PC-9 (cell line): ENCODE data around the gene OGG1. TPM values are rescaled to one million over a fixed set of nuclear protein-coding genes. Genes with fewer than 3 reads are reported as not detected.
A peak's percentile ranks its signal among the peaks of the same experiment; 100 is the strongest.

Experiments used
- BruUV-seq: library from RNA; stranded (reverse); fragments of 400-500 nt; replicated peaks from 2 replicates; lab custom pipeline; 2021; lab: Mats Ljungman, UMichigan
- CTCF ChIA-PET: fragments of 300-600 bp; sonication (Branson Sonifier 250); formaldehyde crosslinking; loops from one replicate; lab custom pipeline; 2022; ENCODE audit warnings: antibody characterized with exemption; lab: Charles Lee
- POLR2A ChIA-PET: fragments of 300-600 bp; sonication (Branson Sonifier 250); formaldehyde crosslinking; loops from one replicate; lab custom pipeline; 2022; ENCODE audit warnings: antibody characterized with exemption; ENCODE audit not compliant: unreplicated experiment; lab: Charles Lee
- DNase-seq, 2 experiments: peaks; one replicate each; pipeline versions ENCODE4 v3.0.0 to v3.0.0-alpha.2; 2015 to 2022; ENCODE audit warnings: mixed read lengths in 1 of 2
- H2AFZ ChIP-seq: fragments of 200-600 bp; sonication (generic); 2 replicates; pipeline ENCODE4 v1.8.1; 2017; ENCODE audit warnings: antibody characterized with exemption
- H3F3A ChIP-seq: fragments of 200-600 bp; sonication (generic); 2 replicates; pipeline ENCODE4 v1.8.1; 2017; ENCODE audit warnings: antibody characterized with exemption, mild to moderate bottlenecking, low read depth; ENCODE audit not compliant: insufficient read depth
- H3K27ac ChIP-seq: fragments of 200-600 bp; sonication (generic); 2 replicates; pipeline ENCODE4 v1.6.1; 2016; ENCODE audit warnings: mixed run types
- H3K27me3 ChIP-seq: fragments of 200-600 bp; sonication (generic); 2 replicates; pipeline ENCODE4 v1.6.1; 2016; ENCODE audit warnings: low read depth, mixed run types; ENCODE audit not compliant: insufficient read depth
- H3K36me3 ChIP-seq: fragments of 200-600 bp; sonication (generic); 2 replicates; pipeline ENCODE4 v1.6.1; 2016; ENCODE audit warnings: low read depth, mixed run types
- H3K4me1 ChIP-seq: fragments of 200-600 bp; sonication (generic); replicated peaks from 2 replicates; pipeline ENCODE4 v1.6.1; 2016; ENCODE audit warnings: mixed run types; ENCODE audit not compliant: insufficient read depth
- H3K4me2 ChIP-seq: fragments of 200-600 bp; sonication (generic); 2 replicates; pipeline ENCODE4 v1.6.1; 2017; ENCODE audit warnings: mixed run types
- H3K4me3 ChIP-seq: fragments of 200-600 bp; sonication (generic); 2 replicates; pipeline ENCODE4 v1.6.1; 2016; ENCODE audit warnings: mixed run types
- H3K79me2 ChIP-seq: fragments of 200-600 bp; sonication (generic); 2 replicates; pipeline ENCODE4 v1.6.1; 2017; ENCODE audit warnings: low read depth, mixed run types
- H3K9me2 ChIP-seq: fragments of 200-600 bp; sonication (generic); 2 replicates; pipeline ENCODE4 v1.8.1; 2017; ENCODE audit warnings: mild to moderate bottlenecking; ENCODE audit not compliant: insufficient read depth
- H3K9me3 ChIP-seq: fragments of 200-600 bp; sonication (generic); 2 replicates; pipeline ENCODE4 v1.8.1; 2016; ENCODE audit warnings: low read depth; ENCODE audit not compliant: insufficient read depth
- H4K20me1 ChIP-seq: fragments of 200-600 bp; sonication (generic); 2 replicates; pipeline ENCODE4 v1.8.1; 2017; ENCODE audit not compliant: insufficient read depth
- CTCF ChIP-seq: fragments of 200-600 bp; sonication (generic); conservative IDR thresholded peaks from 2 replicates; pipeline ENCODE4 v1.6.1; 2017; ENCODE audit warnings: mixed run types, antibody characterized with exemption, mild to moderate bottlenecking, moderate library complexity
- EZH2 ChIP-seq: fragments of 200-600 bp; sonication (generic); IDR thresholded peaks from 2 replicates; pipeline ENCODE4 v1.8.0; 2017; ENCODE audit warnings: antibody characterized with exemption, low read depth
- intact Hi-C: fragments of 100-400 bp; cut with micrococcal nuclease; formaldehyde crosslinking; loops from one replicate; pipeline ENCODE4 v1.10.0; 2022; ENCODE audit not compliant: unreplicated experiment
- total RNA-seq: library from RNA; stranded (reverse); gene quantifications from 2 replicates; pipeline ENCODE4 v1.2.3, GENCODE V29; 2021

The OGG1 gene
- total RNA-seq, 1 experiment from 2014 or later = 22.1 TPM

DNA sequence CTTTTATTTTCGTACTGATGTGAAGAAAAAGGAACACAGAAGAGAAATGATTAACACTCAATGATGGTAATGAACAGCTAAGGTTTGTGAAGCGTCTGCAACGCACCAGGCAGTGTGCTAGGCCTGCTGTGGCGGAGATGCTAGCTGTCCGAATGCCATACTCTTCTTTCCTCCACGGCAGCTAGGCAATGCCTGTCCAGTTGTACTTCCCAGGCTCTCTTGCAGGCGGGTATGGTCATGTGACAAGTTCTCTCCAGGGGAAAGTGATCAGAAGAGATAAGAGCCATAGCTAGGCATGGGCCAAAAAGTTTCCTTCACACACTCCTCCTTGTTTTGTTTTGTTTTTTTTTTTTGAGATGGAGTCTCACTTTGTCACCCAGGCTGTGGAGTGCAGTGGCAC lies 35.9 kb downstream of the OGG1 start:
- H2AFZ ChIP-seq = no peak overlapping the region
- no peaks in the 10 kb centered on the region for H3K9me2 ChIP-seq
- H3F3A ChIP-seq = 0 out of 2 replicates have a peak, but pooled peaks cover 3% of the 10 kb centered on the region
- POLR2A ChIA-PET = no interaction called here
- H3K27ac ChIP-seq = no peak overlapping the region
- TF ChIP-seq CTCF (no peak), EZH2 (no peak)
- H3K4me1 ChIP-seq = no peaks in the 10 kb centered on the region
- no peak overlapping the region for H3K4me2 ChIP-seq
- peaks cover 21% of the 10 kb centered on the region for H3K36me3 ChIP-seq
- H3K9me3 ChIP-seq = no peaks in the 10 kb centered on the region
- H3K79me2 ChIP-seq = no peaks in the 10 kb centered on the region
- CTCF ChIA-PET = no interaction called here
- no peak for DNase-seq
- intact Hi-C loops = no loop called here
- H3K27me3 ChIP-seq = no peaks in the 10 kb centered on the region
- no TSS peak for BruUV-seq
- no peak overlapping the region for H3K4me3 ChIP-seq
- no peaks in the 10 kb centered on the region for H4K20me1 ChIP-seq

- no peaks in the 10 kb centered on the region for H4K20me1 ChIP-seq
- H2AFZ ChIP-seq = no peak overlapping the region
- no peak for DNase-seq
- no peaks in the 10 kb centered on the region for H3K27me3 ChIP-seq
- no peak overlapping the region for H3K27ac ChIP-seq
- no peak overlapping the region for H3K4me3 ChIP-seq
- no peaks in the 10 kb centered on the region for H3K9me3 ChIP-seq
- peaks cover 6% of the 10 kb centered on the region; the same call in 1 of the 2 replicates for H3K79me2 ChIP-seq
- CTCF ChIA-PET = no interaction called here
- POLR2A ChIA-PET = no interaction called here
- H3K4me1 ChIP-seq = peaks cover 1% of the 10 kb centered on the region; the same call in 1 of the 2 replicates
- intact Hi-C loops = no loop called here
- peaks cover 3% of the 10 kb centered on the region; the same call in 1 of the 2 replicates for H3F3A ChIP-seq
- no TSS peak for BruUV-seq
- peaks cover 22% of the 10 kb centered on the region for H3K36me3 ChIP-seq
- TF ChIP-seq CTCF (no peak), EZH2 (no peak)
- no peak overlapping the region for H3K4me2 ChIP-seq
- H3K9me2 ChIP-seq = no peaks in the 10 kb centered on the region
These were observed 36.5 kb downstream of the OGG1 start for GRCh38 chr3:9786209-9786739.

- no peak overlapping the region for H2AFZ ChIP-seq
- H3K9me3 ChIP-seq = no peaks in the 10 kb centered on the region
- intact Hi-C loops = no loop called here
- no peaks in the 10 kb centered on the region for H4K20me1 ChIP-seq
- H3F3A ChIP-seq = peaks cover 3% of the 10 kb centered on the region; the same call in 1 of the 2 replicates
- no peak overlapping the region for H3K27ac ChIP-seq
- H3K9me2 ChIP-seq = no peaks in the 10 kb centered on the region
- H3K36me3 ChIP-seq = peaks cover 22% of the 10 kb centered on the region
- ChIA-PET POLR2A (interaction anchor here (0.7 kb wide), 1 partner anchor 33 kb away, joined by 5 read pairs; no protein-coding TSS in a partner anchor), CTCF (no interaction called here)
- TF ChIP-seq CTCF (peak; percentile 68), EZH2 (no peak)
- H3K4me1 ChIP-seq = peaks cover 8% of the 10 kb centered on the region
- BruUV-seq = no TSS peak
- H3K79me2 ChIP-seq = peaks cover 14% of the 10 kb centered on the region
- H3K4me3 ChIP-seq = no peak overlapping the region
- no peaks in the 10 kb centered on the region for H3K27me3 ChIP-seq
- DNase-seq = no peak
- H3K4me2 ChIP-seq = no peak overlapping the region
These were observed 37.3 kb downstream of the OGG1 start for GRCh38 chr3:9786825-9787669.
